AG04450 (cell line): Measurements from ENCODE around the gene LRRC8D. TPM values are rescaled to one million over a fixed set of nuclear protein-coding genes. Genes with fewer than 3 reads are reported as not detected.

ENCODE experiments used
- CTCF ChIA-PET: fragments of 300-600, 350-600 bp; formaldehyde crosslinking; extraction: SDS; loops from one replicate; lab custom pipeline; 2022; ENCODE audit warnings: antibody characterized with exemption, inconsistent platforms; lab: Charles Lee
- POLR2A ChIA-PET: fragments of 350-600 bp; formaldehyde crosslinking; extraction: SDS; loops from one replicate; lab custom pipeline; 2021; ENCODE audit warnings: antibody characterized with exemption, inconsistent platforms; lab: Yijun Ruan, JAX
- DNase-seq: peaks from one replicate; pipeline ENCODE4 v3.0.0-alpha.2; 2011; ENCODE audit warnings: low read depth, low spot score
- H3K27ac ChIP-seq: one replicate; pipeline ENCODE4 v1.5.1; 2012; ENCODE audit warnings: low read depth, low read length, control low read depth
- H3K27me3 ChIP-seq: one replicate; pipeline ENCODE4 v1.6.0; 2012; ENCODE audit warnings: low read length; ENCODE audit not compliant: control insufficient read depth, insufficient read depth
- H3K4me3 ChIP-seq: 2 replicates; pipeline ENCODE4 v1.5.1; 2011; ENCODE audit warnings: mild to moderate bottlenecking, low read depth, low read length, control low read depth
- H3K9me3 ChIP-seq: 2 replicates; pipeline ENCODE4 v1.5.1; 2012; ENCODE audit warnings: low read length; ENCODE audit not compliant: control insufficient read depth, insufficient read depth
- polyA plus RNA-seq: library from polyadenylated mRNA; depleted of rRNA; stranded (reverse); fragments of >200 nt; gene quantifications from 2 replicates; pipeline ENCODE4 v1.2.3, GENCODE V29; 2011
- TF ChIP-seq, protein P1 (sequence below): IDR thresholded peaks from 2 replicates; pipeline ENCODE4 v1.5.1; 2011; ENCODE audit warnings: low read depth, low read length, control low read depth, inconsistent platforms

Gene LRRC8D
- polyA plus RNA-seq, 1 experiment = 48.7 TPM

DNA sequence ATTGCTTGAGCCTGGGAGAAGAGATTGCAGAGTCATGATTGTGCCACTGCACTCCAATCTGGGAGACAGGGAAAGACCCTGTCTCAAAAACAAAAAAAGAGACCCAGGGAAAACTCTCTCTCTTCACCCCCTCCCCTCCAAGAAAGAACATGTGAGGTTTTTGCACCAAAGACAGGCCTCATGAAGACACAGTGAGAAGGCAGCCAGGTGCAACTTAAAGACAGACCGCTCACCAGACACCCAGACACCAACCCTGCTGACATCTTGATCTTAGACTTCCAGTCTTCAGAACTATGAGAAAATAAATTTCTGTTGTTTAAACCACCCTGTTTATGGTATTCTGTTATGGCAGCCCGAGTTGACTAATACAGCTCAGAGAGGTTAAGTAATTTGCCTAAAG, 13.3 kb upstream of the LRRC8D start:
- DNase-seq = no peak
- Histone ChIP-seq H3K27ac (no peak overlapping the region), H3K27me3 (no peaks in the 10 kb centered on the region), H3K4me3 (no peak overlapping the region), H3K9me3 (no peaks in the 10 kb centered on the region)
- POLR2A ChIA-PET = no interaction called here
- TF ChIP-seq, protein P1, sequence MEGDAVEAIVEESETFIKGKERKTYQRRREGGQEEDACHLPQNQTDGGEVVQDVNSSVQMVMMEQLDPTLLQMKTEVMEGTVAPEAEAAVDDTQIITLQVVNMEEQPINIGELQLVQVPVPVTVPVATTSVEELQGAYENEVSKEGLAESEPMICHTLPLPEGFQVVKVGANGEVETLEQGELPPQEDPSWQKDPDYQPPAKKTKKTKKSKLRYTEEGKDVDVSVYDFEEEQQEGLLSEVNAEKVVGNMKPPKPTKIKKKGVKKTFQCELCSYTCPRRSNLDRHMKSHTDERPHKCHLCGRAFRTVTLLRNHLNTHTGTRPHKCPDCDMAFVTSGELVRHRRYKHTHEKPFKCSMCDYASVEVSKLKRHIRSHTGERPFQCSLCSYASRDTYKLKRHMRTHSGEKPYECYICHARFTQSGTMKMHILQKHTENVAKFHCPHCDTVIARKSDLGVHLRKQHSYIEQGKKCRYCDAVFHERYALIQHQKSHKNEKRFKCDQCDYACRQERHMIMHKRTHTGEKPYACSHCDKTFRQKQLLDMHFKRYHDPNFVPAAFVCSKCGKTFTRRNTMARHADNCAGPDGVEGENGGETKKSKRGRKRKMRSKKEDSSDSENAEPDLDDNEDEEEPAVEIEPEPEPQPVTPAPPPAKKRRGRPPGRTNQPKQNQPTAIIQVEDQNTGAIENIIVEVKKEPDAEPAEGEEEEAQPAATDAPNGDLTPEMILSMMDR = no peak
- CTCF ChIA-PET = no interaction called here

DNA sequence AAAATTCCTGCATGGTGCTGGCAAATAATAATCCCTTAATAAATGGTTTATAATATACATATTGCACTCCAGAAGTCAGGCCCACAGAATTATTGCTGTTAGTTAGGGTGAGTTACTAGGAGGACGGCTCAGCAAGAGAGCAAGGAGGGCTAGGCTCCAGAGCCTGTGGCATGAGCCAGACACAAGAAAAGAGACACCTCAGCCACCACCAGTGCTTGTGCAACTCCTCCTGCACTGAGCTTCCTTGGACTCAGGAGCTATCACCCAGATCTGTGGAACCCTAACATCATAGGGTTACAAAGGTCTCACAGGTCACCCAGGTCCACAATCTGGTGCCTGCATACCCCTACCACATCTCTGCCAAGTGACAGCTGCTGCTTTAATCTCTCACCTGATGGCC, 12.8 kb upstream of the LRRC8D start:
- TF ChIP-seq, protein P1 = no peak
- no peak overlapping the region for H3K4me3 ChIP-seq
- no peak for DNase-seq
- CTCF ChIA-PET = interaction anchor here (1.2 kb wide), 1 partner anchor 237 kb away, joined by 4 read pairs; no protein-coding TSS in a partner anchor
- H3K9me3 ChIP-seq = no peaks in the 10 kb centered on the region
- no peaks in the 10 kb centered on the region for H3K27me3 ChIP-seq
- no peak overlapping the region for H3K27ac ChIP-seq
- POLR2A ChIA-PET = no interaction called here

DNA sequence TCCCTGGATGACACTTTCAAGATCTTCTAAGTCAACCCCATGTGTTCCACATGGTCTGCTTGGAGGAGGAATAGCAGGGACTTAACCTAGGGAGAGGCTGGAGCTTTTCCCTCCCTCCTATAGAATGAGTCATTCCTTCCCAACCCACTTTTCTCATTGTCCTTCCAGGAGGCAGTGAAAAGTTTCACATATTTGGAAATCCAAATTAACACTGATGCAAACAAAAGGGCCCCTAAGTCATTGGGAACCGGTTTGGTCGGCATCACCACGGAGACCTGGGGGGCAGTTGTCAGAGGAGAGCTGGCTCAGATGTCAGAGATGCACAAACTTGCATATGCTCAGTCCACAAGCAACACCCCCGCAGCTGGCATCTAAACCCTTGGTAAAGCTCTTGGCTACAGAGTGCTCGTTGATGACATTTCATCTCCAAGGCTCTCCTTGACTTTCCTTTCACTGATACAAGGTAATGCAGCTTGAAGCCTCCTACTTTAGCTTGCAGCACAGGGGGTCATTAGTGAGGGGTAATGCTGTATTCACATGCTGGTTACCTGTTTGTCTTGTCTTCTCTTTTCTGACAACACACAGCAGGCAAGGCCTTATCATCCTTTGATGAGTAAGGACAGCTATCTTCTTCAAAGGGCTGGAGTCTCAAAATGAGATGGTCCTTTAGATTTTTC, 12.3 kb upstream of the LRRC8D start:
- ChIA-PET CTCF (interaction anchor here (0.7 to 1.6 kb wide), 4 partner anchors 33 to 237 kb away, joined by 3 to 7 read pairs (median 4); no protein-coding TSS in a partner anchor), POLR2A (no interaction called here)
- no peaks in the 10 kb centered on the region for H3K9me3 ChIP-seq
- H3K27ac ChIP-seq = no peak overlapping the region
- no peaks in the 10 kb centered on the region for H3K27me3 ChIP-seq
- H3K4me3 ChIP-seq = no peak overlapping the region
- no peak for DNase-seq
- TF ChIP-seq, protein P1 = no peak

DNA sequence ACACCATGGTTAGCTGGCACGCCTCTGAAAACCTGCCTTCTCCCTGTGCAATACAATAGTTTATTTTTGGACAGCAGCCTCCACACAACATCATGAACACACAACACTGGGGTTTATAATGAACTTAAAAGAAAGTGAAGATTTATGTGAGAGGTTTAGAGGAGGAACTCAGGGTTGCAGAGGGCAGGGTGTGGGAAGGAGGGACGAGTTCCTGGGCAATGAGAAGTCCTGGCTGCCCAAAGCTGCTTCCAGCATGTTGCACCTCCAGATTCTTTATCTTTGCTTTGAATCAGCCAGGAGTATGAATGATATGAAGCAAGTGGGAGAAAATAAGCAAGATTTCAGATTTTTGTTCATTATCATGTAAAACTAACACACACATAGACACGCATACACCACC, 11.3 kb upstream of the LRRC8D start:
- no peak for DNase-seq
- CTCF ChIA-PET = interaction anchor here (1.4 to 1.6 kb wide), 2 partner anchors 176 to 178 kb away, joined by 5 to 7 read pairs; no protein-coding TSS in a partner anchor

DNA sequence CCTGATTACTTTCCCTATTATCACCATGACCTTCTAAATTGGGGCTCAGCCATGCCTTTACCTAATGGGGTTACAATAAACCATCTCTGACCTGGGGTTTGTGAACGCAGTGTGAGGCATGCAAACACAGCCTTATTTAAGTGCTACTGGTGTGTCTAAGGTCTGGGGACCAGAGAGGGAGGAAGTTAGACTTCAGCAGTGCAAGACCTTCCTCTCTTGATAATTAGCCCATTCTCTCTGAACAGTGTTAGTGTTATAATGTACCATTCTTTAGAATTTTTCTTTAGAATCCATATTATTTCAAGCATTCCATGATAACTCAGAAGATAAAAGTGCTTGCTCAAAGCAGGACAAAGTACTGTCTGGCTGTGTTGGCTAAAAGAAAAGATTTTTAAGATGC, 10.5 kb upstream of the LRRC8D start:
- Histone ChIP-seq H3K27me3 (no peaks in the 10 kb centered on the region), H3K4me3 (no peak overlapping the region), H3K27ac (no peak overlapping the region), H3K9me3 (no peaks in the 10 kb centered on the region)
- DNase-seq = no peak
- TF ChIP-seq, protein P1 = no peak
- POLR2A ChIA-PET = no interaction called here
- CTCF ChIA-PET = no interaction called here

More for the DNA sequence above, 11.3 kb upstream of the LRRC8D start:
- no peak overlapping the region for H3K4me3 ChIP-seq
- H3K9me3 ChIP-seq = no peaks in the 10 kb centered on the region
- POLR2A ChIA-PET = interaction anchor here (0.6 kb wide), 2 partner anchors 110 to 159 kb away, joined by 3 to 9 read pairs; no protein-coding TSS in a partner anchor
- TF ChIP-seq, protein P1 = no peak
- no peak overlapping the region for H3K27ac ChIP-seq
- no peaks in the 10 kb centered on the region for H3K27me3 ChIP-seq
